Measurements from ENCODE around the gene RBPJ.

The RBPJ gene

GRCh38 chr4:26466578-26467270 lies 145.9 kb downstream of the RBPJ start:
- Histone ChIP-seq H3K27me3 (ENCODE audit: insufficient read depth, poor library complexity, severe bottlenecking) (no peaks in the 10 kb centered on the region), H3K4me3 (ENCODE audit: severe bottlenecking) (no peak overlapping the region), H3K27ac (ENCODE audit: poor library complexity, severe bottlenecking) (no peak overlapping the region), H3K4me1 (ENCODE audit: insufficient read depth, poor library complexity, severe bottlenecking) (no peaks in the 10 kb centered on the region), H3K9me3 (ENCODE audit: severe bottlenecking) (no peaks in the 10 kb centered on the region), H3K36me3 (ENCODE audit: low read depth) (no peaks in the 10 kb centered on the region)
- ATAC-seq (ENCODE audit: low read depth) (no peak), DNase-seq (ENCODE audit: low spot score) (no peak)
- TF ChIP-seq, protein P1, sequence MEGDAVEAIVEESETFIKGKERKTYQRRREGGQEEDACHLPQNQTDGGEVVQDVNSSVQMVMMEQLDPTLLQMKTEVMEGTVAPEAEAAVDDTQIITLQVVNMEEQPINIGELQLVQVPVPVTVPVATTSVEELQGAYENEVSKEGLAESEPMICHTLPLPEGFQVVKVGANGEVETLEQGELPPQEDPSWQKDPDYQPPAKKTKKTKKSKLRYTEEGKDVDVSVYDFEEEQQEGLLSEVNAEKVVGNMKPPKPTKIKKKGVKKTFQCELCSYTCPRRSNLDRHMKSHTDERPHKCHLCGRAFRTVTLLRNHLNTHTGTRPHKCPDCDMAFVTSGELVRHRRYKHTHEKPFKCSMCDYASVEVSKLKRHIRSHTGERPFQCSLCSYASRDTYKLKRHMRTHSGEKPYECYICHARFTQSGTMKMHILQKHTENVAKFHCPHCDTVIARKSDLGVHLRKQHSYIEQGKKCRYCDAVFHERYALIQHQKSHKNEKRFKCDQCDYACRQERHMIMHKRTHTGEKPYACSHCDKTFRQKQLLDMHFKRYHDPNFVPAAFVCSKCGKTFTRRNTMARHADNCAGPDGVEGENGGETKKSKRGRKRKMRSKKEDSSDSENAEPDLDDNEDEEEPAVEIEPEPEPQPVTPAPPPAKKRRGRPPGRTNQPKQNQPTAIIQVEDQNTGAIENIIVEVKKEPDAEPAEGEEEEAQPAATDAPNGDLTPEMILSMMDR (IDR thresholded peaks at IDR 0.05; ENCODE audit: poor library complexity, severe bottlenecking) = no peak

- Histone ChIP-seq H3K27me3 (ENCODE audit: insufficient read depth, poor library complexity, severe bottlenecking) (no peaks in the 10 kb centered on the region), H3K27ac (ENCODE audit: poor library complexity, severe bottlenecking) (no peak overlapping the region), H3K4me3 (ENCODE audit: severe bottlenecking) (no peak overlapping the region), H3K9me3 (ENCODE audit: severe bottlenecking) (no peaks in the 10 kb centered on the region), H3K4me1 (ENCODE audit: insufficient read depth, poor library complexity, severe bottlenecking) (no peaks in the 10 kb centered on the region), H3K36me3 (ENCODE audit: low read depth) (no peaks in the 10 kb centered on the region)
- TF ChIP-seq, protein P1 (IDR thresholded peaks at IDR 0.05; ENCODE audit: poor library complexity, severe bottlenecking) = no peak
- ATAC-seq (ENCODE audit: low read depth) (no peak), DNase-seq (ENCODE audit: low spot score) (no peak)
These were observed 146.9 kb downstream of the RBPJ start for GRCh38 chr4:26467724-26468123.

- TF ChIP-seq, protein P1 (IDR thresholded peaks at IDR 0.05; ENCODE audit: poor library complexity, severe bottlenecking) = no peak
- Histone ChIP-seq H3K4me1 (ENCODE audit: insufficient read depth, poor library complexity, severe bottlenecking) (no peaks in the 10 kb centered on the region), H3K4me3 (ENCODE audit: severe bottlenecking) (no peak overlapping the region), H3K27me3 (ENCODE audit: insufficient read depth, poor library complexity, severe bottlenecking) (no peaks in the 10 kb centered on the region), H3K9me3 (ENCODE audit: severe bottlenecking) (no peaks in the 10 kb centered on the region), H3K27ac (ENCODE audit: poor library complexity, severe bottlenecking) (no peak overlapping the region), H3K36me3 (ENCODE audit: low read depth) (no peaks in the 10 kb centered on the region)
- ATAC-seq (ENCODE audit: low read depth) (no peak), DNase-seq (ENCODE audit: low spot score) (no peak)
These were observed 147.6 kb downstream of the RBPJ start for GRCh38 chr4:26468283-26468949.

GRCh38 chr4:26468977-26469376 lies 148.2 kb downstream of the RBPJ start:
- H3K27me3 ChIP-seq (ENCODE audit: insufficient read depth, poor library complexity, severe bottlenecking) = no peaks in the 10 kb centered on the region
- no peaks in the 10 kb centered on the region for H3K4me1 ChIP-seq (ENCODE audit: insufficient read depth, poor library complexity, severe bottlenecking)
- no peak overlapping the region for H3K27ac ChIP-seq (ENCODE audit: poor library complexity, severe bottlenecking)
- H3K36me3 ChIP-seq (ENCODE audit: low read depth) = no peaks in the 10 kb centered on the region
- no peak overlapping the region for H3K4me3 ChIP-seq (ENCODE audit: severe bottlenecking)
- no peak for DNase-seq (ENCODE audit: low spot score)
- H3K9me3 ChIP-seq (ENCODE audit: severe bottlenecking) = no peaks in the 10 kb centered on the region
- ATAC-seq (ENCODE audit: low read depth) = no peak
- TF ChIP-seq, protein P1 (IDR thresholded peaks at IDR 0.05; ENCODE audit: poor library complexity, severe bottlenecking) = no peak

DNA sequence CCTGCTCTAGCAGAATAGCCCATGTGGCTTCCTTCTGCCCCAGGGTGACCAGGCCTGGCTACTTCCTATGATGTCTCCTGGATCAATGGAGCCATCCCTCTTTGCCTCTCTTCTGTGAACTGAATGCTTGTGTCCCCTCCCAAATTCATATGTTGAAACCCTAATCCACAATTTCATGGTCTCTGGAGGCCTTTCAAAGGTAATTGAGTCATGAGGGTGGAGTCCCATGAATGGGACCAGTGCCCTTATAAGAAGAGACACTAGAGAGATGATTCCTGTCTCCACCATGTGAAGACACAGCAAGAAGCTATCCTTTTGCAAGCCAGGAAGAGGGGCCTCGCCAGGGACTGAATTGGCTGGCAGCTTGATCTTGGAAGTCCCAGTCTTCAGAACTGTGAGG lies 151.1 kb downstream of the RBPJ start:
- Histone ChIP-seq H3K4me1 (ENCODE audit: insufficient read depth, poor library complexity, severe bottlenecking) (no peaks in the 10 kb centered on the region), H3K27ac (ENCODE audit: poor library complexity, severe bottlenecking) (no peak overlapping the region), H3K27me3 (ENCODE audit: insufficient read depth, poor library complexity, severe bottlenecking) (no peaks in the 10 kb centered on the region), H3K36me3 (ENCODE audit: low read depth) (no peaks in the 10 kb centered on the region), H3K4me3 (ENCODE audit: severe bottlenecking) (no peak overlapping the region), H3K9me3 (ENCODE audit: severe bottlenecking) (no peaks in the 10 kb centered on the region)
- TF ChIP-seq, protein P1 (IDR thresholded peaks at IDR 0.05; ENCODE audit: poor library complexity, severe bottlenecking) = no peak
- DNase-seq (ENCODE audit: low spot score) (no peak), ATAC-seq (ENCODE audit: low read depth) (no peak)
